Stimulated activated CD8-positive, alpha-beta memory T cell treated with anti-CD3 and anti-CD28 coated beads, Interleukin-4, amount 100 ng/mL, for 4 hours (primary cell): ENCODE measurements around the gene KIF1A.
"Not testable (repeated sequence)": the region's sequence is repeated elsewhere in the genome, so short reads cannot be mapped to it uniquely, and the experiment has no call there.

ENCODE experiments used
- DNase-seq, 2 donors: peaks; one replicate each; pipeline ENCODE4 v3.0.0-alpha.2; 2020; ENCODE audit warnings: low read depth in 2 of 2, low spot score in 1 of 2

Gene KIF1A

DNA sequence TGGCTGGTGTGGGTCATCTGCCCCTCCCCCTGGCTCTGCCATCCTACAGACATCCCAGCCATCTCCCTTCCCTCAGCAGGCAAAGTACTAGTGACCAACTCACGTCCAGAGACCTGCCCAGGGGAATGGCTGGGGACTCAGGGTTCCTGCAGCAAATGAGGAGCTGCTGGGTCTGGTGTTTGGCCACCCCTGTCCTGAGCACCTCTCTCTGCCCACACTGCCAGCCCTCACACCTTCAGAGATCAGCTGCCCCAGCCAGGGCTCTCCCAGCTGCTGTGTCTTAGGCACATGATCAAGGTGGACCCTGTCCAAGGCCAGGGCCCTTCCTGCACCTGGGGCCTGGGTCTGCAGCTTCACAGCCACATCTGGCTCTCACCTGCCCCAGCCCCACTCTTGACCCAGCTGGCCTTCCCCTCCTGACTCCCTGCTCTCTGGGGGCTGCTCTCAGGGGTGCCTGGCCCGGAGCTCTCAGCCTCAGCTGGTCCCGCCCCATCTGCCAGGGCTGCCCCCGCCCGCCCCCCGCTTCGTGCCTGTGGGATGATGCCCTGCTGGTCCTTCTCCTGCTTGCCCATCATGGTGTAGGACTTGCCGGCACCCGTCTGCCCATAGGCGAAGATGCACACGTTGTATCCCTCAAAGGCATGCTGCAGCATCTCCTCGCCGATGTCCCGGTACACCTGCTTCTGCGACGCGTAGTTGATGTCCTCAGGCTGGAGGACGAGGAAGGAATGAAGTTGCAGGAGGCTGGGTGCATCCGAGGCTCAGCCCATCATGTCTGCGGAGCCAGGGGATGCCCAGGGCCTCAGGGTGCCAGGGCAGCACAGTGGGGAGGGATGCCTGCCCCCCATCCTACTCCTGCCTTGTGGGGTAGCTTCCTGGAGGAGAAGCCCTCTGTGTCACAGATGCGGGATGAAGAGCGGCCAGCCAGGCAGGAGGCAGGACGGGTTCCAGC, 32.2 kb downstream of the KIF1A start:
- DNase-seq = no peak

DNA sequence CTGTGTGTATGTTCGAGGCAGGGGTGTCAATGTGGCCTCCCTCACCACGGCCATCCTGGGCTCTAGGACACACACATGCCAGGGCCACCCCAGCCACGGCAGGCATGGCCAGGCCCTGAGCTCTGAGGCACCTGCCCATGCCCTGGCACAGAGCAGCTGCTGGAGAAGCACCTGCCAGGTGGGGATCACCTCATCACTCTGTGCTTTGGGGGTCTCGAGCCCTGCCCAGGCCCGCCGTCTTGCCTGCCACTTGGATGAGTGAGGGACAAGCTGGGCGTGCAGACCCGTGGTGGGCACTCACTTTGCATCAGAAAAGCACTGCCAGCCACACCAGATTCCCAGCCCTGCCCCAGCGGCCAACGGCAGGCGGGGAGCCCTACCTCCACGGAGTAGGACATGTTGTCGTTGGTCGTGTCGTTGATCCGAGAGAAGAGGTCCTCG, 33.1 kb downstream of the KIF1A start:
- no peak for DNase-seq

GRCh38 chr2:240786355-240786841, 33.6 kb downstream of the KIF1A start:
- DNase-seq = no peak

GRCh38 chr2:240785424-240786335, 34.3 kb downstream of the KIF1A start:
- no peak for DNase-seq

- no peak for DNase-seq
Observed at GRCh38 chr2:240784629-240785423, 35.2 kb downstream of the KIF1A start.

- no peak for DNase-seq
Observed at GRCh38 chr2:240783819-240784621, 36.0 kb downstream of the KIF1A start.

DNA sequence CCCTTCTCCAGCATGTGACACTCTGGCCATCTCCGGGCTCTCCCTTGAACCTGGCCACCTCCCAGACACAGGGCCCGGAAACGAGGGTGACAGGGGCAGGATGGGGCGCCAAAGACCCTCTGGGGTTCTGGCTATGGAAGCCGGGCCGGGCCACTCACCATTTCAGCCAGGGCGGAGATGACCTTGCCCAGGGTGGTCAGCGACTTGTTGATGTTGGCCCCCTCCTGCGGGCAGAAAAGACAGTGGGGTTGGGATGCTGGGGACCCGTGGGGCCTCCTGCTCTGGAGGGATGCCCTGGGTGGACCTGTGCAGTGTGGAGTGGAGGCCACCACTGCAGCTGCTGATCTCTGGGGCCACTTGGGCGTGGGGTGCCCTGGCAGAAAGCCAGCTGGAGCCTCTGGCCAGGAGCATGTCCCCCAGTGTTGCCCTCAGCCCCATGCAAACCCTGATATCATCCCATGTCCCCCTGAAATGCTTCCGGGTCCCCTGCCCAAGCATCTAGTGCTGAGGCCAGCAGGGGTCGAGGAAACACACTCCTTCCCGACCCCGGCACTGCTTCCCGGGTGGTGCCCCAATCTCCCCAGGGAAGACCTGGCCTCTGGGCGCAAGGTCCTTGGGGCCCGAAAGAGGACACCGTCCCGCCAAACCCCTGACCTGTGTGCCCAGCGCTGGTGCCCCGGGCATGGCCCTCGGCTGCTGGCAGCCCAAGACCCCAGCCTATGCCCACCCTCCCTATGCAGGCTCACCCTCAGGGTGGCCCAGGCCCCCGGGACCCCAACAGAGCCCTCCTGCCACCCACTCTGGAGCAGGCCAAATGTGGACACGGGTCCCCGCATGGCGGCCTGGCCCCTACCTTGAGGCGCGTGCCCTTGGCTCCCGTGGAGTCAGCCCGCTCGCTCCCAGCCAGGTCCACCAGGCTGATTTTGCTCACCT, 36.9 kb downstream of the KIF1A start:
- DNase-seq = no peak

- DNase-seq = no peak
Observed at GRCh38 chr2:240782221-240782885, 37.7 kb downstream of the KIF1A start.

GRCh38 chr2:240781471-240782220, 38.4 kb downstream of the KIF1A start:
- DNase-seq = no peak

GRCh38 chr2:240780023-240780700, 39.9 kb downstream of the KIF1A start:
- no peak for DNase-seq

DNA sequence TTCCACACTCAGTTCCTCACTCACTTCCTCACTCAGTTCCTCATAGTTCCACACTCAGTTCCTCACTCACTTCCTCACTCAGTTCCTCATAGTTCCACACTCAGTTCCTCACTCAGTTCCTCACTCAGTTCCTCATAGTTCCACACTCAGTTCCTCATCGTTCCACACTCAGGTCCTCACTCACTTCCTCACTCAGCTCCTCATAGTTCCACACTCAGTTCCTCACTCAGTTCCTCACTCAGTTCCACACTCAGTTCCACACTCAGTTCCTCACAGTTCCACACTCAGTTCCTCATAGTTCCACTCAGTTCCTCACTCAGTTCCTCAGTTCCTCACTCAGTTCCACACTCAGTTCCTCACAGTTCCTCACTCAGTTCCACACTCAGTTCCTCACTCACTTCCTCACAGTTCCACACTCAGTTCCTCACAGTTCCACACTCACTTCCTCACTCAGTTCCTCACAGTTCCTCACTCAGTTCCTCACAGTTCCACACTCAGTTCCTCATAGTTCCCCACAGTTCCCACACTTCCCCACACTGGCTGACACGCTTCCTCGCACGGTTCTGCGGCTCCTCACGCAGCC, 40.7 kb downstream of the KIF1A start:
- DNase-seq = not testable (repeated sequence)

DNA sequence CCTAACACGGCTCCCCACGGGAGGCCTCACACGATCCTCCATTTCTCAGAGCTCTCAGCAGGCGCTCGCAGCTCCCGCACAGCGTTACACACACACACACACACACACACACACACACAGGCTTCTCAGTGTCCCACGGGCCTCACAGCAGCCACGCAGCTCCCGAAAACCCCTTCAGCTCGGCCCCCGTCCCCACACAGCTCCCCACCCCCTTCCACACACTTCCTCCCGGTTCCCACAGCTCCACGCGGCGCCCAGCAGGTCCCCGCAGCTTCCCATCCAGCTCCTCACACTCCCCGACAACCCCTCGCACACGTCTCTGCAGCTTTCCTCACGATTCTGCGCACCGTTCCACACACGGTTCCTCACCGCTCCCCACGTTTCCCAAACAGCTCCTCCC, 41.6 kb downstream of the KIF1A start:
- DNase-seq = no peak

- DNase-seq = no peak
Observed at GRCh38 chr2:240777456-240778212, 42.4 kb downstream of the KIF1A start.

GRCh38 chr2:240775905-240776304, 44.1 kb downstream of the KIF1A start:
- no peak for DNase-seq

DNA sequence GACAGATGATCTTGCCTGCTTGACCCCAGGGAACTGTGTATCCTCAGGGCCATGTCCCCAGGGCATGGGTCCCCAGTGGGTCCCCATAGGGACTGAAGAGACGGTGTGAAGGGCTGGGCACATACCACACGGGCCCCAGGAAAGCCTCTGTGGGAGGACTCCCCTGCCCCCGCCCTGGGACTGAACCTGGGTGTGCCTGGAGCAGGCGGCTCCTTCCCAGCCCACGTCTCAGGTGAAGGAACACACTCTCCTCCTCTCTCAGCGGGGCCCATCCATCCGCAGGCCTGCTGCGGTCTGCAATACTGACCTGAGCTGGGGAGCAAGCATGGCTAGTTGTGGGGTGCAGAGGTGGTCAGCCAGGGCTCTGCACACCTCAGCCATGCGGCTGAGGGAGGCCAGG, 45.2 kb downstream of the KIF1A start:
- DNase-seq = no peak

DNA sequence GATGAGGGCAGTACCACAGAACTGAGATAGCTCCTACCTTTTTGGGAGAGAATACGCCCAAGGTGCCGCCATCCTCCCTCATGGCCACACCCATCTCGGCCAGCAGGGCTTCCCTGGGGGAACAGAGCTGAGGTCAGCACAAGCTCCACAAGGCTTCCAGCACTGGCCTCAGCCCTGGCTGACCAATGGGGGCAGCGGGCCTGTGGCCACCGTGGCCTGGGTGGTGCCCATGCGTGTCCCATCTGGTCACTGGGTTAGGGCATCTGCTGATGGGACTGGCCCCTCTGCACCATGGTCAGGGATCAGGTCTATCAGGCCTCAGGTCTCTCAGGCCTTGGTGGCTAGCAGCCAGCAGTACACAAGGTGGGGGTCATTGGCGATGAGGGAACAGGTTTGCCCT, 50.9 kb downstream of the KIF1A start:
- DNase-seq = no peak
